Stomach (tissue), 4 donors: Measurements from ENCODE around the gene MTRF1.

Experiments
- POLR2A ChIP-seq, 4 donors: fragments of 450-650 bp; IDR thresholded peaks; one replicate each; pipeline ENCODE4 v1.6.1; 2016; ENCODE audit warnings: antibody characterized with exemption in 4 of 4, control low read depth in 2 of 4, mild to moderate bottlenecking in 1 of 4, moderate library complexity in 1 of 4
- POLR2AphosphoS5 ChIP-seq, 3 donors: sonication (generic); formaldehyde crosslinking; IDR thresholded peaks; one replicate each; pipeline ENCODE4 v1.6.1; 2016; ENCODE audit warnings: antibody characterized with exemption in 3 of 3

- TF ChIP-seq POLR2AphosphoS5 (IDR thresholded peaks at IDR 0.05) (peak in 2 of 3 donors; percentile 67 to 69), POLR2A (IDR thresholded peaks at IDR 0.05) (no peak)
Observed at GRCh38 chr13:41263261-41263971, at the start of gene MTRF1.
